Stimulated activated CD4-positive, alpha-beta T cell treated with anti-CD3 and anti-CD28 coated beads, Interleukin-12 subunit alpha, Interleukin-12 subunit beta, amount 100 ng/mL, for 24 hours (primary cell): ENCODE results near the gene GALNT15.

ENCODE experiments used
- DNase-seq, 2 experiments: peaks; one replicate each; pipeline ENCODE4 v3.0.0-alpha.2; 2020; ENCODE audit warnings: low read depth in 2 of 2

The GALNT15 gene

DNA sequence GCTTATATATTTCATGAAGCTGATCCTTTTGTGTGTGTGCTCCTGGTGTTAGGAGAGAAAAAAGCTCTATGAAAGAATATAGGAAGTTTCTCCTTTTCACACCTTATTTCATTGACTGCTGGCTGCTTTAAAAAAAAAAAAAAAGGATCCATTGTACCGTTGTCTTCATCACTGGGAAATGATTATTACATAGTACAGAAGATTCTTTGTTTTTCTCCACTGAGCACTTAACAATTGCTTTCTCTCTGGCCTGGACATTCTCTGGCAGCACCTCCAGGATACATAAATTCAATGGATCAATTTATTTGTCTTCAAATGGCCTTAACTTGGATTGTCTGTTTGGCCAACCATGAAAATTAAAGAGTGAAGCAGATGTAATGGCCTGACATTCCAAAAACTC is 53.1 kb downstream of the GALNT15 start:
- no peak for DNase-seq

DNA sequence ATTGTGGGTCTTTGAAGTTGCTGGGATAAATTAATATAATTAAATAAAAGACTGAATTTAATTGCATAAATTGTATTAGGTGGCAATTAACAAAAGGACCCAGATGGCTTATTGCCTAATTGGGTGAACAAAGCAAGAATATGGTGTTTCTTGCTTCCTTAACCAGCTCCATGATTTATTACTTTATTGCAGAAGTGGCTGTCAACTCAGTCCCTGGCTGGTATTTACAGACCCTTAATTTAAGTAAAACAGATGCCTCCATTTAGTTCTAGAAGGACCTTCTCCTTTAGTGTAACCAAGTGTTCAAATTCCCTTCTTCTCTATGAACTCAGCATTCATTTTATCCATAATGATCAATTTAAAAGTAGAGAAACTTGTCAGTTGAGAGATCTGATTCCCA is 55.2 kb downstream of the GALNT15 start:
- no peak for DNase-seq

DNA sequence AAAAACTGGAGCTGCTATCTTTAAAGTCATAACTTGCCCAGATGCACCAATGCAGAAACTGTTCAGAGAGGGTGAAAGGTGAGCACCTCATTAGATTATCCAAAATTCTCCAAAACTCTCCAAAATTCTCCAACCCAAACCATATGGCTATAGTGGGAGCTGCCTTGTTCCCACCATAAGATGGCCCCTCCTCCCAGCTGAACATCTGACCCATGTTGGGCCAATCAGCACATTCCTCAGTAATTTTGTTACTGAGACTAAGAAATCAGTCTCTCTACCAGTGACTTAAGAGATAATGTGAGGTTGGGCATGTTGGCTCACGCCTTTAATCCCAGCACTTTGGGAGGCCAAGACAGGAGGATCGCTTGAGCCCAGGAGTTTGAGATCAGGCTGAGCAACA is 57.5 kb downstream of the GALNT15 start:
- no peak for DNase-seq

DNA sequence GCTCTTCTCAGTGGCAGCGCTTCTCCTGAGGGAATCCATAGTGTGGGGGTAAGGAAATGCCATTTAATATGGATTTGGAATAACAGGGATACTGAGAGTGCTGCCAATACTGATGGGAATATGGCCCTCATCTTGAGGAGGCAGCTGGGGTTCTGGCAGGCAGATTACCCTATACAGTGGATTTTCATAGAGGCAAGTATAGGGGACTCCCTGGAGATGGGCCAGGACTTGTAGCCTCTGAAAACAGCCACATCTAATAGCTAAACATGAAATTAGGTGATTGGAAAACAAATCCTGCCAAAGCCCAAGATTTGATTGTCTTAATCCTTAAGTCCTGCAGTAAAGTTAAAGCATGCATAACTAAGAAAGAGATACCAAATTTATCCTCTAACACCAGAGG is 59.3 kb downstream of the GALNT15 start:
- no peak for DNase-seq

DNA sequence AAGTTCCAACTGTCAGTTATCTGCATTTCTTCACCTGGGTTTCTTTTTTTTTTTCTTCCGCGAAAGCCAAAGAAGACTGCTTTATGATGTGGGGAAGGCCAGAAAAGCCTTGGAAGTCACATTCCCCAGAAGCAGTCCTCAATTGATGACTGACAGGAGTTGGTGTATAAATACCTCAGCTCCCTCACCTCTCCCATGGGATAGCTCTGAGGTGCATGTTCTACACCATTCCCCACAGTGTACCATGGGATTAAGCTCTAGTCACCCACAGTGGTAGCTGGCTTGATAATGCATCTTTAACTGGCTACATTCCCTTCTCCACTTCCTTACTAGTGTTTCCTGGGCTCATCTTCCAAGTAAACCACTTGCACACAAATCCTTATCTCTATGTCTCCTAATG is 59.8 kb downstream of the GALNT15 start:
- DNase-seq, result no peak

DNA sequence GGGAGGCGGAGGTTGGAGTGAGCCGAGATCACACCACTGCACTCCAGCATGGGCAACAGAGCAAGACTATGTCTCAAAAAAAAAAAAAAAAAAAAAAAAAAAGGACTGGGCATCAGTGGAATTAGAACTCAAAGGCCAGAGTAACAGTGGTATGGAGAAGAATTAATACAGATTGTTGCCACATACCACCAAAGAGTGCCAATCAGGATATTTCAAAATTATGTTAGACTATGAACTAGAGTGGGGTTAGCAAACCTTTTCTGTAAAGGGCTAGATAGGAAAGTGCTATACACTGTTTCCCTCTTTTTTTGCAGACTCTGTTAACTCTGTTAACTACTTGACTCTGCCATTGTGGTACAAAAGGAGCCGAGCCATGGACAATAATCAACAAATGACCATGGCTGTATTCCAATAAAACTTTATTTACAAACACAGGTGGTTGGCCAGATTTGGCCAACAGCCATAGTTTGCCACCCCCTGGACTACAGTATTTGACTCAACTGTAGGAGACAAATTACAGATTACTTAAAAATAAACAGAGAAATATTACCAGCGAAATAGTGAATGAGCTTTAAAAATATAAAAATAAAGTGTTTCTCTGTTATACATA is 61.7 kb downstream of the GALNT15 start:
- DNase-seq, result no peak

DNA sequence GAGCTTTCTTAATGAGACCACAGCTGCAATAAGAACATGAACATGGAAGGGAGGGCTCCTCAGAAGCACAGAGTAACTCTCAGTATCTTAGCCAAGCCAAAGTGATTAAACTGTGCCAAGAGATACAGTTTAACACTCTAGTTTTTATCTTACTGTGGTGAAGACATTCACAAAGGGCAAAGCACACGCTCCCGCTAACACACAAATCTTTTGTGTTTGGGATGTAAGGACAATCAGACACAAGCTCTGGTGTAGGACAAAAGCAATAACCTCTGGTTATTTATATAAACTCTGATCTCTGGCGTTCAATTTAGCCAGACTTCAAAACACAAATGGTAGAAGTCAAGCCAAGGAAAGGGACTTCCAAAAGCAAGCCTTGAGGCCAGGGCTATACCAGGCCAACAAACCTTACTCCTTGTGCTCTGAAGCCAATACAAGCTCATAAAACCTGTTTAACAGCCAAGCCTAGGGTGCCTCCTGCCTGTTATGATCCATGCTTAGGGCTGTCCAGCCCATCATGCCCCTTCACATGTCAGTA is 62.4 kb downstream of the GALNT15 start:
- no peak for DNase-seq

DNA sequence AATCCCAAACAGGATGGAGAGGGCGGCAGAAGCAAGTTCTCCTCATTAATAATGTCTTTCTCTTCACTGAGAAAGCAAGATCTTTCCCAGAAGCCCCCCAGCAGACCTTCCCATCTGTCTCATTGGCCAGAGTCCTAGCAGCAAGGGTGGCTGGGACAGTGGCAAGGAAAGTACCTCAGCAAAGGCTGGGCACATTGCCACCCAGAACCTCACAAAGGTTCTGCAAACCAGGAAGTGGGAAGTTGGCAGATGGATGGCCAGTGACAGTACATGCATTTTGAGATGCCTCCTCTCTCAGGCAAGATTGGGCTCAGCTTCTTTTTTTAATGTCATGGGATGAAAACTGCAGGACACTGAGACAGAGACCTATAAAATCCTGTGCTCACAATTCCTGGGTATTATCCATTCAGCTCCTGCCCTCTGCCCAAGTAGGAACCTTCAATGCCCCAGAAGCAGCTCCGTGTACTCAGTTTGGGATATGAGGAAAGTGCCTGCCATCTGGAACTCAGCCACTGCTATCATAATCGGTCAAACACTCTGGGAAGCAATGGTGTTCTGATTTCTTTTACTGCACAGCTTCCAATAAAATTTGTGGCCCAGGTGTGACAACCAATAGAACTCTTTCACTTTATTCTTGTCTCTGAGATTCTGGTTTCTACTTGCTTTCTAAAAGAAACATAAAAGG is 64.7 kb downstream of the GALNT15 start:
- no peak for DNase-seq

DNA sequence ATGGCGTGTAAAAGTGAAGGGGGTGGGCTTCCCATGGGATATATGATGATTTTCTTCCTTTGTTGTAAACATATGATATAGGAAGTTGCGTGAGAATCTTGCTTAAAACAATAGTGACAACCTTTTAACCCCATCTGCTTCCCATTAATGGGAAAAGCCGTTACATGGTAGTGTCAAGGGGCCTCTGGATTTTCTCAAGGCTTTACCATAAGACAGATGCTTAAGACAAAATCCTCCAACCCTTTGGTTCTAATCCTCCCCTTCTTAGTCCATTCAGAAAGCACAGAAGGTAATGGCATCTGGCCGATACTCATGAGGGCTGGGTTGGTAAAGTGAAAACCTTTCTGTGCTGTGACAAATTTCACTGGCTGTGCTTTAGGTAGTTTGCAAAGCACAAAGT is 65.3 kb downstream of the GALNT15 start:
- no peak for DNase-seq

DNA sequence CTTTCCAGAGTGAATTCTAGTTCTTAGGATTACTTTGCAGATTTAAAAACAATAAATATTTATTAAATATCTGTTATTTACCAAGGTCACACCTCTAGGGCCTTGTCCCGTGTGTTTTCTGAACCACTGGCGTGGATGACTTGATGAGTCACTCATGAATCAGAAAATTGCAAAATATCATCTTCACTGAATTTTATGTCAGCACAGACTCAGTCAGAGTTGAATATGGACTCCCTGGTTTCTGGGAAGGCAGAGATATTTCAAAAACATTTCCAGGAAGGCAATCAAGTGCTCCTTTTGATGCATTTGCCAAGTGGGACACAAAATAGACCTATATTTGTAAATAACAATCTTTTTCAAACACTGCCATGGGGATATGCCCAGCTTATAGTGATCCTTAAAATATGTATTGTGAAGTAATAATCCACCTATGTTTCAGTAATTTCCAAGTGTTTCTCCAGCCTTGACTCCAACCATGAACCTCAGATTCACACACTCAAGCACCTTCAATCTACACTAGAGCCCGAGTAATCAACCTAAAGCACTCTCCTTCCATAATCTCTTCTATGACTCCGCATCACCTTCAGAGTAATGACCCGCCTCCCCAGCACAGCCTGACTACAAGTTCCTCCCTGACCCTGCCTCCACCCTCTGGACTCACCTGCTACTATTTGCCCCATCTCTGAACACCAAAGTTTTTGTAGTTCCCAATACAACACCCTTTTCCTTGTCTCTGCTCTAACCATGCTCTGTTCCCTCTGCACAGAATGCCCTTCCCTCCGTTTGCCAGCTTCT is 65.9 kb downstream of the GALNT15 start:
- no peak for DNase-seq

DNA sequence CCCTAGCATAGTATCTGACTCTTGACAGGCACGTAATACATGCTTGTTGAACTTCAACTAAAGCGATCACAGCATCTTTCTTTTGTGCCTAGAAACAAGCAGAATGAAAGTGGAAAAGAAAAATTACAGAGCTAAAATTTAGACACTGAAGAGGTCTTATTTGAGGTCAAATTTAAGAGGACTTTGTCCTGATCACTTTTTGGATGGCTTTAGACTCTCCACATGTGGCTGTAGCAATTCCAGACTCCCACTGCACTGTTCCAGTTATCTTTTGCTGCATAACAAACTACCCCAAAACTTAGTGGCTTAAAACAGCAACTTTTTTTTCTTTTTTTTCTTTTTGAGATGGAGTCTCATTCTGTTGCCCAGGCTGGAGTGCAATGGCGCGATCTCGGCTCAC is 66.7 kb downstream of the GALNT15 start:
- no peak for DNase-seq

DNA sequence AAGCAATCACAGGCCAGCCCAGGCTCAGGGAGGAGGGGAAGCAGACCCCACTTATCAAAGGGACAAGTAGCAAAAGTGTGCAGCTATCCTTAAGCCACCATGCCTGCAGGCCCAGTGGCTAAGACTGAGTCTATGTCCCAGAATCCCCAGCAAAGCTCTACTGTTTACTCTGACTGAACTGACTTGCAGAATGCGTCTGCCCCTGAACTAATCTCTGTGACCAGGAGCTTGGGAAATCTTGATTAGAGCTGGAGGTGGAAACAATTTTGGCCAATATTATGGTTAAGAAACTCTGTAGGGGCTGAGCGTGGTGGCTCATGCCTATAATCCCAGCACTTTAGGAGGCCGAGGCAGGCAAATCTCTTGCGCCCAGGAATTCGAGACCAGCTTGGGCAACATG is 67.7 kb downstream of the GALNT15 start:
- no peak for DNase-seq

DNA sequence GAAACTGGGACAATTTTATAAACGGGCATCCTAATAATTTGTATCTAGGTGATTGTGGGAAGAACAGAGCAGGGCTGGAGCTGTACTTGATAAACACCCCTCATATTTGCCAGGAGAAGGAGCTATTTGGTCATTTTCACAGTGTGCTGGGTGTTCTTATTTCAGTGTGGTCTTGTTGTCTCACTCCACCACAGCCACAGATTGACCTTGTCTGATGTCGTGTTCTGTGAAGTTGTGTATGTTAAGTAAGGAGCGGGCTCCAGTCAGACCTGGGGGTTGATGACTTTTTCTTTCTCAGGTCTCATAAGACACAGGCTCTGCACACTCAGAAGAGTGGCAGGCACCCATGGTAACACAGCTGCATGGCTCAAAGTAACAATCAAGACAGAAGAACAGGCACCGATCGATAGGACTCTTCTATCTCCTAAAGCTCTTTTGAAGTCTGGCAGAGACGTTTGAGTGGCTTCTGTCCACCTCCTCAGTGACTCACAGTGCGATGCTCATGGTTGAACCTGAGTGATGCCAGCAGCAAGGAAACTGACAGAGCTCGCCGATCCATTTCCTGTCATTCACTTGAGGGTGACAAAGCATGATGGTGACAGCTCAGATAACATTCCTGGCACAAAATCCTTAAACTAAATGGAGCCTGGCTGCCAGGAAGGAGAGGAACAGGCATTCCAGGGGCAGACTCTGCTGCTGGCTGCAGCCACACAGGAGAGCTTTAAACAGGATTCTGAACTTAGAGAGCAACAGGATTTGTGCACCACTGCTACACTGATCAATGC is 69.4 kb downstream of the GALNT15 start:
- DNase-seq, result no peak

DNA sequence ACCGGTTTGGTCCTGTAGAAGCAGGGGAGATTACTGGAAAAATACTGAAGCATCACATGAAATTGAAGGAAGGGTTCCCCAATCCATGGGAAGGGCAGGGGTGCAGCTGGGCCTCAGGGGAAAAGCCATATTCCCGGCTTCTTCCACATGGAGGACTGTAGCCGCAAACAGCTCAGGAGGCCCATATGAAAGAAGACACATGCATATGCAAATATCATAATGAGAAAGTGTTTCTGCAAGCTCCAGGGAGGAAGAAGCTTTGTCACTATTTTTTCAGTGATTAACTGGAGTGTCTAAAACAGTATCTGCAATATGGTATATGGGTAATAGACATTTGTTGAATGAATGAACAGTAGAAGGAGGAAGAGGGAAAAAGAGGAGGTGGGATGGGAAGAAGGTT is 71.1 kb downstream of the GALNT15 start:
- no peak for DNase-seq

DNA sequence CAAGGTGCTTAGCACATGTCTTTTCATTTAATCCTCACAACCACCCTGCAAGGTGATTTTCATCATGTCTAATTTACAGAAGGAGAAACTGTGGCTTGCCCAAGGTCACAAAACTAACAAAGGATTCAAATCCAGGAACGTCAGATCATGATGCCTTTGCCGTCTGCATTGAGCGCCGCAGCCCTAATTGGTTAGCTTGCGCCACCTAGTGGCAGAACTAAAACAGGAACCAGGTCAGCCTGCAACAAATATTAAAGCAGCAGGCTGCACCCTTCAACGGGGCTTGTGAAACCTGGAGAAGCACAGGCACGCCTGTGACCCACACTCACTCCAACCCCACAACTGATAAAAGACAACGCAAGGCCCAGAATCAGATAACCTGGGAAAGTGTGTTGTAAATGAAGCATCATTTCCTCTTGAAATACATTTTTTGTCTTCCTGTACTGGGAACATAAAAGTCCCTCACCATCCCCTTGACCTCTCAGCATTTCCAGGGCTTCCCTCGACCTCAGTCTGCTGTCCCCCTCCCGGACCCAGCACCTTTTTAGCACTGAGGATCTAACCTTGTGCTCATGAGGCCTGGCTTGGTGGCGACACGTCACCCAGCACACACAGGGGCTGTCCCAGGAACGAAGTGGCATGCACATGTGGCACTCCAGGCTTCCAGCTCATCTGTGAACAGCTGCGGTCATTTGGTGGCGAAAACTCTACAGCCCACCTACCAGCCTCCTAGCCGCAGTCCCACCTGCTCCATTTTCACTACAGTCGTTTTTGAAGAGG is 73.0 kb downstream of the GALNT15 start:
- peak; percentile 58 to 73 for DNase-seq

DNA sequence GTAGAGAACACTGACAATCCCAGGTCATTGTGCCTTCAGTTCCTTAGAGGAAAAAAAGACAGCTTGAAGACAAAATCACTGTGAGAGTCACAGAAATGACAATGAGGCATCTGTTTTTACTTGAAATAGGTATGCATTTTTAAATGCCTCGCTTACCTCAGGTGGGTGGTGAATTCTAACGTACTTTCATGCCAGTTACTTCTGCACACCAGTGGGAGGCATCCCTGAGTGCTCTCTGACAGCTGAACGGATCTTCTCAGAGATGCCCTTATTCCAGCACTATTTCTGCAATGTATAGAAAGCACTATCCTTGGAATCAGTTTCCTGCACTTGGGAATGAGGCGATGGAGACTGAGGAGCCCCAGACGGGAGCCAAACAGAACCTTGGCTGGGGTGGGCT is 74.1 kb downstream of the GALNT15 start:
- DNase-seq, result no peak

DNA sequence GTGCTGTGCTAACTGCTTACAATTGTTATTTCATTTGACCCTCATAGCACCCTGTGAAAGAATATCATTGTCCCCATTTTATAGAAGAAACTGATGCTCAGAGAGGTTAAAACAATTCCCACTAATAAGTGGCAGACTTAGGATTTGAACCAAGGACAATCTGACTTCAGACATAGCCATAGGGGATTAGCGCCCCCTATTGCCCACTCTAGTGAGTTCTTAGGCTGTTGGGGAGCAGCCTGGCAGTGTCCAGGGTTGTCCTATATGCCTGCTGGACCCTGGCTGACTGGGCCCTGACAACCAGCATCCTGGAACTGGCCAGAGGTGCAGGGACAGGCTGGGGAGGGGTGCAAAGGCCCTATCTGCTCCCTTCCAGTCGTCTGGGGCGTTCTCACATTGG is 74.9 kb downstream of the GALNT15 start:
- DNase-seq, result no peak

DNA sequence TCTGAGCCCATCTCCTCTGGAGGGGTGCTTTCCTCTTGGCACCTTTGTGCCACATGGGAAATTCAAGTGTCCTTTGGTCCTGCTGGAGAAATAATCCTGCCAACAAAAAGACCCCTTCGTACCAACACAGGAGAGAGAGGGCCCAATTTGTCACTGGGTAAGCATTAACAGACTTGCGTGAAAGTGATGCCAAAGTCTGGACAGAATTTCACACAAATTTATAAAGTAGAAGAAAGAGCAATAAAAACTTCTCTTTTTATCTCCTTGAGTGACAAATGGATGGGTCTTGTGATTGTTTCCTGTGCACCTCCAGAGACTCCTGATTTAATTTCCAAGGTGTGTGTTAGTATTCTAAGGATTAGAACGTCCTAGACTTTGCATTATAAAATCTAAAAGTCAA is 75.4 kb downstream of the GALNT15 start:
- no peak for DNase-seq

DNA sequence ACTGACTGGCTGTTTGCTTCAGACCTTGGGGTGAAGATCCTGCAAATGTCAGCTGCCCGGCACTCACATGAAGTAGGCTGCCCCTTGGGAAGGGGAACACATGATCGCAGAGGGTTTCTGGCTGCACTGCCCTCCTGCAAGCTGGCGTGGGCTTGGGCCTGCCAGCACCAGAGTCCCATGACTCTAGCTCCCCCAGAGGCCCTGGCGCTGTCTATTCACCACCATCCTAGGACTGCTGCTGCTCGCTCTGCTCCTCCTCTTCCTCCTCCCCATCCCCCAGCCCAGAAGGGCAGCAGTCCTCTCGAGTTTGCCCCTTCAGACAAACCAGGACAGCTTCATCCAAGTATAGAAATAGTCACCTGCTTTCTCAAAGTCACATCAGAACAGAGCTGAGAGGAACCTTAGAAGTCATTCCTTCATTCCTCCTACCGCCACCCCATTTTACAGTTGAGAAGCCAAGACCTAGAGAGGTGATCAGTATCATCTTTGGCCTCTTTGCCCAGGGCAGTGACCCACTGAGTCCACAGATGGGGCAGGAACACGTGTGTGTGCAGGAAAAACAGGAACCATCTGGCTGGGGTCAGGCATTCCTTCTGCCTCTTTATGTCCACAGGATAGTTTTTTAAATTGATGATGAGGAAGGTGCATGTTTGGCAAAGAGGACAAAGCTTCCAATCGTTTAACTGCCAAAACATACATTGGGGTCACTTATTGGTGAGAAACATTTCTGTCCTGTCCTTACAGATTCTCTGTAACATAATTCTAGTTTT is 77.0 kb downstream of the GALNT15 start:
- no peak for DNase-seq

DNA sequence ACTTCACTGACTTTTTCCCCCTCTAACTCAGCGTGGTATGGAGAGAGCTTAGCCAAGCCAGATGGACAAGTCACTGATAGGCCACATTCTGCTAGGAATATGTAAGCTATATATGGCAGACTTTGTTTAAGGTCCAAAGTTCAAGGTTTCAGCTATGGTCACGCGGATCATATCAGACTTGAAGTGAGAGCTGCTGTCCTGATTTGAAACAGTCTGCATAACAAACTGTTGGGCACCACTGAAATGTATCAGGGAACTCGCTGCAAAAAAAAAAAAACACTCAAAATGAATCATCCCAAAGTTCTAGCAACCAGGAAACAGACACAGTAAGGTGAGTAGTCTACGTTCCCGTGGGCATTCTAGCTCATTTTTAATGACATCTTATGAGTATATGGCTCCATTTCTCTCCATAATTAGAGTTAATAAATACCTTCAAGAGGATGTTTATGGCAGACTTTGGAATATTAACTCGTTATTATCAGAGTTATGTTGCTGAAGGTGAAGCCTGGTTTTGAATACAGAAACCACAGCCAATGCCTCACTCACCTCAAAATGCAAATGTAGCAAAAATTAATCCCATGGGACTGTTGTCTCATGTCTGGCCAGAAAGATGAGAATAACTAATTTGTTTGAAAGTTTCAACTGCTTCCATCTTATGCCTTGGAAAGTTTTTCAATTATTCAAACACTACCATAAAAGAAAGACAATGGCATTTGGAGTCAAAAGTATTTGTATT is 77.9 kb downstream of the GALNT15 start:
- DNase-seq, result no peak
